Chondrocyte (in vitro differentiated cells): ENCODE data around the gene DCBLD2. TPM values are rescaled to one million over a fixed set of nuclear protein-coding genes. Genes with fewer than 3 reads are reported as not detected.
A peak's percentile ranks its signal among the peaks of the same experiment; 100 is the strongest.

Experiments
- DNase-seq: peaks from one replicate; pipeline ENCODE4 v3.0.0; 2021; ENCODE audit warnings: mixed read lengths, low spot score
- H3K27ac Mint-ChIP-seq: one replicate; pipeline ENCODE4 v1.8.0; 2021; ENCODE audit warnings: mild to moderate bottlenecking, moderate library complexity, mixed read lengths; ENCODE audit not compliant: unreplicated experiment
- H3K27me3 Mint-ChIP-seq: 2 replicates; pipeline ENCODE4 v1.8.0; 2021; ENCODE audit warnings: low read depth, mixed read lengths
- H3K36me3 Mint-ChIP-seq: 2 replicates; pipeline ENCODE4 v1.8.0; 2021; ENCODE audit warnings: low read depth, mixed read lengths
- H3K4me1 Mint-ChIP-seq: 2 replicates; pipeline ENCODE4 v1.8.0; 2021; ENCODE audit warnings: low read depth, mild to moderate bottlenecking, mixed read lengths
- H3K4me3 Mint-ChIP-seq: one replicate; pipeline ENCODE4 v1.8.0; 2021; ENCODE audit warnings: mild to moderate bottlenecking, moderate library complexity, mixed read lengths; ENCODE audit not compliant: unreplicated experiment
- H3K9me3 Mint-ChIP-seq: 2 replicates; pipeline ENCODE4 v1.8.0; 2021; ENCODE audit warnings: low read depth, mixed read lengths
- total RNA-seq: library from RNA; stranded (reverse); gene quantifications from 3 replicates; pipeline ENCODE4 v1.2.1, GENCODE V29; 2021
- TF ChIP-seq, protein P1 (sequence below): fragments of 200-600 bp; sonication (generic); IDR thresholded peaks from 2 replicates; pipeline ENCODE4 v1.5.0; 2021; ENCODE audit warnings: antibody characterized with exemption, mild to moderate bottlenecking, moderate library complexity

DCBLD2 gene
- total RNA-seq, 1 donor from 2014 or later, result 63.2 TPM

DNA sequence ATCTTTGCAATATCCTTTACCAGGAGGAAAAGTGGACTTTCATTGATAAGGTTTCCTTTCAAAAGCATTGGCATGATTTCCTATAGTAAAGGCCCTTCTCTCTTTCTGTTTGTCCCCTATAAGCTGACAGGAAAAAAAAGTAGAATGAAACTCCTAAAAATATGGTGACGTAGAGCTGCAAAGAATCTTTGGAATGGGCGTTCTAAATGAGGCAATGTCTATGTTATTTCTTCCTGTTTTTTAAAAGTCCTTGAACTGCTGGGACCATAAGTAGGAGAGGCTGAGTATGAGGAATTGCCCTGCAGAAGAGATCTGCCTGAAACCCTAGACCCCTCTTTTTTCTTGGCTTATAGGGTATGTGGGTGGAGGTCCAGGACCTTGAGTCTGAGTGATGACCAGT, 121.2 kb downstream of the DCBLD2 start:
- Mint-ChIP-seq H3K9me3 (no peaks in the 10 kb centered on the region), H3K4me3 (no peak overlapping the region), H3K4me1 (peaks cover 53% of the 10 kb centered on the region), H3K27me3 (no peaks in the 10 kb centered on the region), H3K36me3 (peaks cover 2% of the 10 kb centered on the region), H3K27ac (peak overlapping the region; percentile 73)
- no peak for DNase-seq
- TF ChIP-seq, protein P1, sequence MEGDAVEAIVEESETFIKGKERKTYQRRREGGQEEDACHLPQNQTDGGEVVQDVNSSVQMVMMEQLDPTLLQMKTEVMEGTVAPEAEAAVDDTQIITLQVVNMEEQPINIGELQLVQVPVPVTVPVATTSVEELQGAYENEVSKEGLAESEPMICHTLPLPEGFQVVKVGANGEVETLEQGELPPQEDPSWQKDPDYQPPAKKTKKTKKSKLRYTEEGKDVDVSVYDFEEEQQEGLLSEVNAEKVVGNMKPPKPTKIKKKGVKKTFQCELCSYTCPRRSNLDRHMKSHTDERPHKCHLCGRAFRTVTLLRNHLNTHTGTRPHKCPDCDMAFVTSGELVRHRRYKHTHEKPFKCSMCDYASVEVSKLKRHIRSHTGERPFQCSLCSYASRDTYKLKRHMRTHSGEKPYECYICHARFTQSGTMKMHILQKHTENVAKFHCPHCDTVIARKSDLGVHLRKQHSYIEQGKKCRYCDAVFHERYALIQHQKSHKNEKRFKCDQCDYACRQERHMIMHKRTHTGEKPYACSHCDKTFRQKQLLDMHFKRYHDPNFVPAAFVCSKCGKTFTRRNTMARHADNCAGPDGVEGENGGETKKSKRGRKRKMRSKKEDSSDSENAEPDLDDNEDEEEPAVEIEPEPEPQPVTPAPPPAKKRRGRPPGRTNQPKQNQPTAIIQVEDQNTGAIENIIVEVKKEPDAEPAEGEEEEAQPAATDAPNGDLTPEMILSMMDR, result no peak

DNA sequence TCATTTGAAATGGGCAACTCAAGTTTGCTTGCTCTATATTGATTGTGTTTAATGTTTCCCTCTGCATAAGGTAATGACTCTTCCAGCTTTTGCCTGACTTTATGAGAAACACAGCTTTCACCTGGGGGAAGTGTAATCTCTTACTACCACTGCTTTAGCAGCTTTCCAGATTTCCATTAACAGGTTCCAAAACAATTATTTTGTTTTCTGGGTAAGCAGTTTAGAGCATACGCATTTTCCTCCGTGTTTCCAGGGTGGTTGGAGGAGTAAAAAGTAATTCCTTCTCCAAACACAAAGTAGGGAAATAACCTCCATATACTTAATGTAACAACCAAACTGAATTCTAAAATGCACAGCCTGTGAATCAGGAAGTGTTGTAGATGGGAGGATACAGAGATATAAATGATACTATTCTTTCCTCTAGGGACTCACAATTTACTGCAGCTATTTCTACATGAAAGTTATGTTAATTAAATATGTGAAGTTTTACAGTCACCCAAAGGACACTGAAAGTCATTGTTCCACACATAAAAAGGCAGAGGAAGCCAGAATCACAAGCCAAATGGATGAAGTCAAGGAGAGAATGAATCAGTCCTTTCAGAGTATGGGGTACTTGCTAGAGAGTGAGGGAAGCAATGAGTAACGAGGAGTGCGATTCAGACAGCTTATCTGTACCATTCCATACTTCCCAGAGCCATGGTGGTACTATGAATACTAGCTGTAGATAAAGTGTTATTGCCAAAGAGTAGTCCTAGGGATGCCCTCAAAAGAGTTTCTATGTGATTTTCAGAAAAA, 121.8 kb downstream of the DCBLD2 start:
- peaks cover 2% of the 10 kb centered on the region for H3K36me3 Mint-ChIP-seq
- TF ChIP-seq, protein P1, result no peak
- H3K4me3 Mint-ChIP-seq, result no peak overlapping the region
- no peaks in the 10 kb centered on the region for H3K27me3 Mint-ChIP-seq
- no peak for DNase-seq
- H3K9me3 Mint-ChIP-seq, result no peaks in the 10 kb centered on the region
- peak overlapping the region; percentile 73 for H3K27ac Mint-ChIP-seq
- H3K4me1 Mint-ChIP-seq, result peaks cover 47% of the 10 kb centered on the region

DNA sequence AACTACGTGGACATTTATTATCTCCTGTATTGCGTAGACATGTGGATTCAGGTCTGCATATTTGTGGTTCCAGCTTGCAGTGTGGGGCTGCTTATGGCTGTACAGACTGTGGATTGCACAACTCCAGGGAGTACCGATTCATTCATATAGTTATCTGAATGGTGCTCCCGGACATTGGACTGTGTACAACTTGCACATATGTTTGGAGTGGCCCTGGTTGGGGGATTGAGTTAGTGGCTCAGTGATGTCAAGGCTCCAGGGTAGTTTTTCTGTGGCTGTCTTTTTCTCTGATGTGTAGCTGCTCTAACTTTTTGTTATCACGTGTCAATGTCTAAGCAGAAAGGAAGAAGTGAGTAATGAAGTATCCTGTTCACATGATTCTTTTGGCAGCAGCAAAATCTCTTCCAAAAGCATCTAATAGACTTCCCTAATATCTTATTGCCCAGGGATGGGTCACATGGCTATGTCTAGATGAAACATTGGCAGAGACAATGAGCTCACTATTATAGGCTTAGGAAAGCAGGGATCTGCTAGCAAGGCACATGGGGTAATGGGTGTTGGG, 122.6 kb downstream of the DCBLD2 start:
- DNase-seq, result no peak
- Mint-ChIP-seq H3K27ac (peak overlapping the region; percentile 88), H3K36me3 (peaks cover 2% of the 10 kb centered on the region), H3K27me3 (no peaks in the 10 kb centered on the region), H3K9me3 (no peaks in the 10 kb centered on the region), H3K4me1 (peaks cover 39% of the 10 kb centered on the region), H3K4me3 (no peak overlapping the region)
- TF ChIP-seq, protein P1, result no peak

DNA sequence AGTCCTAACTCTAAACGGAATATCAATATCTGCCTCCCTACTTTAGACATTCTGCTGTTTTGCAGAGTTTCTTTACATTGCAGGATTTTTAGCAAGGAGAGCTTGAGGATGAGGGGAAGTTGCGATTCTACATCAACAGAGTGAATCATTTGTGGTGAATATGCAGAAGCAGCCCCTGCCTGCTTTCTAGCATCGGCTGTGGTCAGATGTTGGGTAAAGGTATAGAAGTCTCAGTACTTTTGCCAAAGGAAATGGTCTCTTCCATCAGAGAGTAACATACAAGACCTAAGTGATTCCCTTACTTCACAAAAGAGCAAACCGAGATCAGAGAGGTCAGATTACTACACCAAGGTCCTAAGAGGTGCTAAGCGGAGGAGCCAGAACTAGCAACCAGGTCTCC, 123.1 kb downstream of the DCBLD2 start:
- Mint-ChIP-seq H3K27ac (peak overlapping the region; percentile 88), H3K9me3 (no peaks in the 10 kb centered on the region), H3K4me3 (no peak overlapping the region), H3K27me3 (no peaks in the 10 kb centered on the region), H3K4me1 (peaks cover 36% of the 10 kb centered on the region), H3K36me3 (peaks cover 2% of the 10 kb centered on the region)
- DNase-seq, result no peak
- TF ChIP-seq, protein P1, result no peak

DNA sequence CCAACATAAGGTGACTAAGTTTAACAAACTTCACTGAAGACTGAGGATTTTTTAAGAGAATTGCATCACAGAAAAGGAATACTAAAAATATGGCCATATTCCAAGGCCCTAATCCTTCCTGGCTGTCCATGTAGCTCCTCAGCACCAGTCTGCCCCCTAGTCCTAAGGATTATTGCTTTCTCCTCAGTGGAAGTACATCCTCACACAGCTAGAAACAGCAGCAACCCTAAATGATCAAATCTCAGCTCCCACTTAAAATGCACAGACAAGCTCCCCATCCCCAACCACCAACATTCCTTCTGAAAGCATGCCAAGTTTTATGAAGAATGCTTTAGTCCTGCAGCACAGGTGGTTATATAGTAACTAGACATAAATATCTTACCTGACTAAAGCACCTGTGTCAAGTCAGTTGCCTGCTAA, 123.7 kb downstream of the DCBLD2 start:
- no peak overlapping the region for H3K27ac Mint-ChIP-seq
- H3K36me3 Mint-ChIP-seq, result peaks cover 2% of the 10 kb centered on the region
- H3K9me3 Mint-ChIP-seq, result no peaks in the 10 kb centered on the region
- TF ChIP-seq, protein P1, result peak; percentile 13
- no peak for DNase-seq
- no peak overlapping the region for H3K4me3 Mint-ChIP-seq
- peaks cover 33% of the 10 kb centered on the region for H3K4me1 Mint-ChIP-seq
- H3K27me3 Mint-ChIP-seq, result no peaks in the 10 kb centered on the region
